Activated T-cell treated with anti-CD3 and anti-CD28 coated beads, Interleukin-2, amount 50 U/mL, for 48 hours (primary cell): ENCODE data around the gene MINDY4.

Source experiments
- DNase-seq, 2 experiments: peaks; one replicate each; pipeline ENCODE4 v3.0.0-alpha.2; 2020

MINDY4 gene

DNA sequence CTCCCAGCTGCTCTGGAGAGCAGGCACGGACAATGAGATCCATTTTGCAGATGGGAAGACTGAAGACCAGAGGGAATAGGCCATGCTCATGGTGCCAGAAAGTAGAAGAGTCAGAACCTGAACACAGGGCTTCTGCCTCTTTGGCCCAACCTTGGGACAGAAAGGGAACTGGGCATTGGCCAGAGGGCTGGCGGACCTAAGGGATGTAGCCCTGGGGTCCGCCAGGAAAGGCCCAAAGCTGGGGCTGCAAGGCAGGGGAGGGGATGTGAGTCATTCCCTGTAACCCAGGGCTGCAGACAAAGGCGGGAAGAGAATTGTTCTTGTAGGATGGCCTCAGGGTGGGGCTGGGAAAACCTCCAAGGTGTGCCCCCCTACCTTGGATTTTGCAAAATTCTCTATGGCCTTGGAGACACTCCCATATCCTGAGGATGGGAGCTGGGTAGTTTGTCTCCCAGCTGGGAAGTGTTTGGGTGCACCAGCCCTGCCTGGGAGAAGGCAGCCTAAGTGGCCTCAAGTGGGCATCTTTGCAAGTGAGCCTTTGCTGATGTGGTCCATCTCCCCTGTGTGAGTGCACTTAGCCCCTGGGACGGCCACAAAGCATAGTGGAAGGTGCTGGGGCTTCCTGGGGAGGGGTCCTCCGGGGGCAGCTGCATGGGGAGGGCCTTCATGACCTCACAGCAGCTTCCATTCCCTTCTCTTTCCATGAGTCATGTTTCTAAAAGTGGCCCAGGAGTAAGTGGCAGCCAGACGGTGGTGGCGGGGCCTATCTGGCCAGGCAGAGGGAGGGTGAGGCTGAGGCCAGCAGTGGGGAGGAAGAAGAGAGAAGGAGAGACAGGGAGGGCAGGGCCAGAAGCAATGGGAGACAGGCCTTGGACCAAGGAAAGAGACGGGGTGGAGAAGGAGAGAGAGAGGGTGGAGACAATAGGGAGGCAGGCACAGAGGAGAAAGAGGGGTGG lies 149.6 kb downstream of the MINDY4 start:
- no peak for DNase-seq

DNA sequence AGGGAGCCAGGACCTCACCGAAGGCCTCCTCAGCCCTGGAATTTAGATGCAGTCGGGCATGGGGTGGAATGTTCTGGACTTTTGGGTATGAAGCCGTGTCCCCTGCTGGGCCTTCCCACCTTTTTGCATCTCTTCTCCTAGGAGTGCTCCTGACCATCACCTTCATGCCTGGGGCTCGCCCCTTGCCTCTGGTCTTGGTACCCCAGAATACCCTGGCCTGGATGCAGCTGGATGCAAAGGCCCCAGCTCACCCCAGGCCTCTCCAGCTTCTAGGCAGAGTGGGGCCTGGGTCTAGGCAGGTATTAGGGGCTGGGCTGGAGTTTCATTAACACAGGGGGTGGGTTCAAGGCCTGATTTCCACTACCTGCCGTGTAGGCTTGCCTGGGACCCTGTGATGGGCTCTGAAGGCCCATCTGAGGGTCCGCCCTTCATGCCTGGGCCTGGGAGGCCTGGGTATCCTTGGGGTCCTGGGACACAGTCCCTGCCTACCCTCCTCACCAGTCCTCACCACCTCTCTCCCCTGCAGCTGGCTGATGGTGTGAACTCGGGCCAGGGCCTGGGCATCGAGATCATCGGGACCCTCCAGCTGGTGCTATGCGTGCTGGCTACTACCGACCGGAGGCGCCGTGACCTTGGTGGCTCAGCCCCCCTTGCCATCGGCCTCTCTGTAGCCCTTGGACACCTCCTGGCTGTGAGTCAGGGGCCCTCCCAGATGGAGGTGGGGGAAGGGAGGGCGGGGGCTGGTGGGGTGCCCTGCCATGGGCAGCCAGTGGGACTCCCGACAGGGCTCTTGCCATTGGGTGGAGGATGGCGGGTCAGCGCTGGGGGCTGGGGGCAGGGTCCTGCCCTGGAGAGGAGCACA lies 150.6 kb downstream of the MINDY4 start:
- DNase-seq = no peak

GRCh38 chr7:30922596-30922995 lies 151.4 kb downstream of the MINDY4 start:
- no peak for DNase-seq

- DNase-seq = peak in 1 of 2 experiments; percentile 4
Measured at GRCh38 chr7:30923009-30923773, 152.0 kb downstream of the MINDY4 start.

- DNase-seq = peak; percentile 1
Measured at GRCh38 chr7:30923774-30924413, 152.7 kb downstream of the MINDY4 start.

GRCh38 chr7:30924624-30925023 lies 153.4 kb downstream of the MINDY4 start:
- no peak for DNase-seq

GRCh38 chr7:30925117-30925516 lies 153.9 kb downstream of the MINDY4 start:
- no peak for DNase-seq

DNA sequence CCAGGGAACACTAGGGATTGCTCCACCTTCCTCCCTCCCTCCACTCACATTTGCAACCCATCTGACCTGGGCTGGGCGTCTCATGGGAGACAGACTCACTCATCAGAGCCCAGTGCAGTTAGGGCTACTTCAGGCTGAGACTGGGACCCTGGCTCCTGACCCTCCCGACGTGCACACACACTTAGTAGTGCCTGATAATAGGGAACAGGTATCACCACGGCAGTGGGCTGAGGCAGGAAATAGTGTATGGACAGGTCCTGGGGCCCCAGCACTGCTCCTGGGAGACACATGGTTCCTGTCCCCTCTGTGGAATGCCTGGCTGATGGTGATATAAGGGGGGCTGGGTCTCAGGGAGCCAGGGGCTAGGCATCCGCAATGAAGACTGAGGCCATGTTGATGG lies 154.7 kb downstream of the MINDY4 start:
- peak in 1 of 2 experiments; percentile 10 for DNase-seq

GRCh38 chr7:30926313-30926712 lies 155.1 kb downstream of the MINDY4 start:
- no peak for DNase-seq

- DNase-seq = no peak
Measured at GRCh38 chr7:30927040-30927439, 155.8 kb downstream of the MINDY4 start.

- DNase-seq = peak in 1 of 2 experiments; percentile 7
Measured at GRCh38 chr7:30927559-30927958, 156.3 kb downstream of the MINDY4 start.

DNA sequence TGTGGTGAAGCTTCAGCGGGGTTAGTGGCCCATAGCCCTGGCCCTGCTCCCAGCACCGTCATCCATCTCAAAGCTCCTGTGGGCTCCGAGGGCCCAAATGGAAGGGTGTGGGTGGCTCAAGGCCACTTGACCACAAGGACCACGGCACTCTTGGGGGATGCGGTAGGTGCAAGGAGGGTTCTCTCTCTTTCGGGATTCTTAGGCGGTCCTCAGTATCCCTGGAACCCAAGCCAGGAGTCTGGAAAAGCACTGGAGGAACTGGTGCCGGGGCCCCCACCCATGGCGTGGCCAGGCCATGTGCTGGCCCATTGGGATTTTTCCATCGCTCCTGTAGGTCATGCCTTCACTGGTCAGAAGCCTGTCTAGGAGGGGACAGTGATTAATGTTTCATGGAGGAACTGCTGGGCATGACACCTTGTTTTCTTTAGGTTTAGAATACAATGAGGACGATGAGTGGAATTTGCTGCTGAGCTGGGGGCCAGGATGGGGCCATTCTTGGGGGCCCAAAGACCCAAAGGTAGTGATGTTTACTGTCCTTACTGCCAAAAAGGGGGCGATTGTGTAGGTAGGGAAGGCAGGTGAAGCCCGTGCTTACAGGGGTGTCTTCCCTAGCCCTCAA lies 157.1 kb downstream of the MINDY4 start:
- DNase-seq = no peak

DNA sequence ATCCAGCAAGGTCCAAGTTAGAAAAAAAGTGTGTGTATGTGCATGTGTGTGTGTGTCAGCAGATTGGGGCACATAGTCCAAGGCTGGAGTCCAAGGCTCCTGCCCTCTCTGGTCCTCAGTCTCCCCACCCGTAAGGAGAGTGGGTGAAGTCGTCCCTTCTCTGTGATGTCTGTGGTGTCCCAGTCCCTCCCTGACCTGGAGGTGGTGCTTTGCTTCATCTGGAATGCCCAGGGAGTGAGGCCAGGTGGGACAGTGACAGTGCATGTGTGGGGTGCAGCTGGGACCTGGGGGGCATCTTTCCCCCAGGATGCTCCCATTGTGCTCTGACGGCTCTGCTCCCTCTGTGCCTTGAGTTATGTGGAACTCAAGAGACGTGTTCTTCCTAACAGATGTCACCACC lies 158.5 kb downstream of the MINDY4 start:
- DNase-seq = peak in 1 of 2 experiments; percentile 0

- no peak for DNase-seq
Measured at GRCh38 chr7:30930621-30931020, 159.4 kb downstream of the MINDY4 start.

DNA sequence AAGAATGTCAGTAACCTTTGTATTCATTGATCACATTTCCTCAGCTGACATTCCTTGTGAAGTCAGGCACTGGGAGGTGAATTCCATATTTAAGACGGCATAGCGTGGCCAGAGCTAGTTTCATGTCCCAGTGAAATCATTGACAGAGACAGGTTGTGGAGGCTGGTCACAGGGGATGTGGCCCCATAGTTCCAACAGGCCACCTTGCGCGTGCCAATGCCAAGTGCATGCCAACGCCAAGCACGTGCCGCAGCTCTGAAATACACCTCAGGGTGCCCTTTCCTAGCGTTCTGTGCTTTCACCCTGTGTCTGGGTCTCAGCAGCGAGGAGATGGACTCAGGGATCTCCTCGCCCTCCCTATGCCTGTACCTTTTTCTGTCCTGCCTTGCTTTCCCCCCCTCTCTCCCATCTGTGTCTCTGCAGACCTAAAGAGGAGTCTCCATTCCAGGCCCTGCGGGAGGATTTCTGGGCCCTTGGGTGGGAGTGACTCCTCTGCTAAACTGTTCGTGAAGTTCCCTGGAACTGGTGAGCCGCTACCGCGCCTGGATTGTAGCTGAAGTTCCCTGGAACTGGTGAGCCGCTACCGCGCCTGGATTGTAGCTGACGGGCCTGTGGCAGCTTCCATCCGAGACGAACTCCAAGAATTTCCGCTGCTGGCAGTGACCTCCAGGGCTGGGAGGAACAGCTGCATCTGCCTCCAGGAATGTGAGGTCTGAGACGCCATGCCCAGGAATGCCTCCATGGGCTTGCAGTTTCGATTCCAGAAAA lies 160.1 kb downstream of the MINDY4 start:
- peak in 1 of 2 experiments; percentile 4 for DNase-seq

- DNase-seq = peak in 1 of 2 experiments; percentile 10
Measured at GRCh38 chr7:30931929-30932540, 160.8 kb downstream of the MINDY4 start.

GRCh38 chr7:30932562-30932961 lies 161.3 kb downstream of the MINDY4 start:
- DNase-seq = no peak

- DNase-seq = no peak
Measured at GRCh38 chr7:30933124-30933974, 162.1 kb downstream of the MINDY4 start.

GRCh38 chr7:30934225-30934624 lies 163.0 kb downstream of the MINDY4 start:
- DNase-seq = no peak
